Activated T-cell treated with anti-CD3 and anti-CD28 coated beads for 24 hours (primary cell): ENCODE data around the gene C1QTNF1.

Experiments
- DNase-seq: peaks from one replicate; pipeline ENCODE4 v3.0.0-alpha.2; 2020; ENCODE audit warnings: low read depth

The C1QTNF1 gene, protein sequence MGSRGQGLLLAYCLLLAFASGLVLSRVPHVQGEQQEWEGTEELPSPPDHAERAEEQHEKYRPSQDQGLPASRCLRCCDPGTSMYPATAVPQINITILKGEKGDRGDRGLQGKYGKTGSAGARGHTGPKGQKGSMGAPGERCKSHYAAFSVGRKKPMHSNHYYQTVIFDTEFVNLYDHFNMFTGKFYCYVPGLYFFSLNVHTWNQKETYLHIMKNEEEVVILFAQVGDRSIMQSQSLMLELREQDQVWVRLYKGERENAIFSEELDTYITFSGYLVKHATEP

DNA sequence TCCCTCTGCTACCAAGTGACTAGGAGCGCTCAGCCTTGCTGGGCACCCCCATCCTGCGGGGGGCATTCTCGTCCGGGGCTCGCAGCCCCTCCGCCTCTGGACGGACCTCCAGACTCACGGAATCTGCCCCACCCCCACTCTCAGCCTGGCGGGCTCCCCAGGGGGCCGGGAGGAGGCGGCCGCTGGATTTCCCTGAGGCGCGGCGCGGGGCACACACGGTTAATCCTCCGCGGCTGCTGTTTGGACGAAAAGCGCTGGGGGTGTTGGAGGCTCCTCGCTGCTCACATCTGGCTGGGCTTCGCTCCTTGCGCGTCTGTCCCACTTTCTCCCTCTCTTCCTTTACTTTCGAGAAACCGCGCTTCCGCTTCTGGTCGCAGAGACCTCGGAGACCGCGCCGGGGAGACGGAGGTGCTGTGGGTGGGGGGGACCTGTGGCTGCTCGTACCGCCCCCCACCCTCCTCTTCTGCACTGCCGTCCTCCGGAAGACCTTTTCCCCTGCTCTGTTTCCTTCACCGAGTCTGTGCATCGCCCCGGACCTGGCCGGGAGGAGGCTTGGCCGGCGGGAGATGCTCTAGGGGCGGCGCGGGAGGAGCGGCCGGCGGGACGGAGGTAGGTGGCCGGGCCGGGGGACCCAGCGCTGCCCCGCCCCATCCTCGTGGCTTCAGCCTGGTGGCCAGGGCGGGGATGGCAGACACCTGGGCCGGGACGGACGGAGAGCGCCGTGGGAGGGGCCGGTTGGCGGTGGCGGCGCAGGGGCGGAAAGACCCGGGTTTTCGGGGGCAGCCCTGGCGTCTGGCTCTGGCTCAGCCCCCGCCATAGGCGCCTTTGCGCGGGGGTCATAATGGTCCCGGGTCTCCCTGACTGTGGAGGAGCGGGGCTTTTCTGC, at the start of gene C1QTNF1:
Gene C1QTNF1 (plus strand): TSS at position 284 of the 886 bp plus-strand sequence. CDS start 19,800 bp downstream, outside the sequence.
- no peak for DNase-seq

DNA sequence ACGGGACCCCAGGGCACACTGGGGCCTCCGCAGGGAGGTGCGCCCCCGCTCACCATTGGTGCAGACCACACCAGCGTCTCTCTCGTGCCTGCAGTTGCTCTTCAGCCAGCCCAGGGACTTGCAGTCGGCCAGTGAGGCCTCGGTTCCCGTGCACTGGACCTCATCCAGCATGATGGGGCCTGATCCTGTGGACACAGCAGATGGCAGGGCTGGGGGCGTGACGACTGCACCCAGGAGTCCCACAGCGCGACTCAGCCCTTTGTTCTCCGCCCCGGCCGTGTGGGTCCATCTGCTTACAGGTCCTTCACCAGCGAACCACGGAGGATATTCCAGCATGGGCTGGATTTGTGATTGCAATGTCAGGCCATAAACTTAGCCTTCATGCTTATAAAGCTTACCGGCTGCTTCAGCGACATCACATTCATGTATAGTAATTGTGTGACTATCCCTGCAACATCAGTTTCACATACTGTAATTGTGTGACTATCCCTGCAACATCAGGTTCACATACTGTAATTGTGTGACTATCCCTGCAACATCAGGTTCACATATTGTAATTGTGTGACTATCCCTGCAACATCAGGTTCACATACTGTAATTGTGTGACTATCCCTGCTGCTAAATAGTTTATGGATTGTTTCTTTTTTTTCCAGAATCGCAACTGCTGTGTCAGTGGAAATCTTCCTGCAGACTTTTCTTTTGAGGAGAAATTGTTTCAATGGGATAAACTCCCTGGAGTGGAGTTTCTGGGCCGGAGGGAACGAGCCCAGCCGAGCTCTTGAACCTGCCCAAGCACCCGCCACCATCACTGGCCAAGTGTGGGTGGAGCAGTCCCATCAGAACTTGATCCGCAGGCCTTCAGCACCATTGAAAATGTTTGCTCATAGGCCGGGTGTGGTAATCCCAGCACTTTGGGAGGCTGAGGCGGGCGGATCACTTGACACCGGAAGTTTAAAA, 49.1 kb upstream of the C1QTNF1 start:
- DNase-seq = no peak

DNA sequence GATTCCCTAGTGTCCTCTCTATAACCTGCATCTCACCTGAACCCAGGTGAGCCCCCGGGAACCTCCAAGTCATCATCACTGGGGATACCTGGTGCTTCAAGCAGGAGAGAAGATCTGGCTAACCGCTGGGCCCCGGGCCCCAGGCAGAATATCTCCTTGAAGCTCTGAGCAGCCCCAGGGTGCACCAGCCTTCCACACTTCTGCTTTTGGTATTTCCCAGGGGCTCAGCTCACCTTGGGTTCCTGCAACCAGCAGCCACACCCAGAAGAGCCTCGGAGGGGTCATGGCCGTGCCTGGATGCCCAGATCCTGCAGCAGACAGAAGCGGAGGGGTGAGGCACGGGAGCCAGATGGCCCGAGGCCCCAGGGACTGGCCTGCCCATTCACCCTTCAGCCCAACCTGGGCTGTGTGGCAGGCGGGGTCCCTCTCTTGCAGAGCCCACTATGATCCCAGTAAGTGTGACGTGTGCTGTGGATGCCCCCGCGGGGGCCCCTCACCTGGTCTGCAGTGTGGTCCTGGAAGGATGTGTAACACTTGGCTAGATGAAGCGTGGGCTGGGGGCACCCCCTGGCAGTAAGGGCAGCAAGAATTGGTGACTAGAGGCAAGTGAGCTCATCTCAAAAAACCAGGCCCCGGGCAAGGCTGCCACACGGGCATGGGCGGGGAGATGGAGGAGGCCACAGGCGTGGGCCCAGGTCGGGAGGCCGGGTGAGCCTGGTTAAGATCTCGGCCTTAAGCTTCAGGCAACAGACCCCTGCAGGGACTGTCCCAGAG, 46.9 kb upstream of the C1QTNF1 start:
- DNase-seq = no peak

DNA sequence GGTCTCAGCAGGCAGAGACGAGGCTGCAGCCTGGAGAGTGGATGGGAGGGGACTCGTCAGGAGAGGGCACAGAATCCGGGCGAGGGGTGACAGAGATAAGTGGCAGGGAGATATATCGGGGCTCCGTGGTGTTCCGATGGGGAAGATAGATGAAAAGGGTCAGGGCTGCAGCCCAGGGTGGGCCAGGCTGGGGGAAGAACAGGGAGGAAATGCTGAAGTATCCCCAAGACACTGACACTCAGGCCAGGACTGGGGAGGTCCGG, 46.4 kb upstream of the C1QTNF1 start:
- no peak for DNase-seq

DNA sequence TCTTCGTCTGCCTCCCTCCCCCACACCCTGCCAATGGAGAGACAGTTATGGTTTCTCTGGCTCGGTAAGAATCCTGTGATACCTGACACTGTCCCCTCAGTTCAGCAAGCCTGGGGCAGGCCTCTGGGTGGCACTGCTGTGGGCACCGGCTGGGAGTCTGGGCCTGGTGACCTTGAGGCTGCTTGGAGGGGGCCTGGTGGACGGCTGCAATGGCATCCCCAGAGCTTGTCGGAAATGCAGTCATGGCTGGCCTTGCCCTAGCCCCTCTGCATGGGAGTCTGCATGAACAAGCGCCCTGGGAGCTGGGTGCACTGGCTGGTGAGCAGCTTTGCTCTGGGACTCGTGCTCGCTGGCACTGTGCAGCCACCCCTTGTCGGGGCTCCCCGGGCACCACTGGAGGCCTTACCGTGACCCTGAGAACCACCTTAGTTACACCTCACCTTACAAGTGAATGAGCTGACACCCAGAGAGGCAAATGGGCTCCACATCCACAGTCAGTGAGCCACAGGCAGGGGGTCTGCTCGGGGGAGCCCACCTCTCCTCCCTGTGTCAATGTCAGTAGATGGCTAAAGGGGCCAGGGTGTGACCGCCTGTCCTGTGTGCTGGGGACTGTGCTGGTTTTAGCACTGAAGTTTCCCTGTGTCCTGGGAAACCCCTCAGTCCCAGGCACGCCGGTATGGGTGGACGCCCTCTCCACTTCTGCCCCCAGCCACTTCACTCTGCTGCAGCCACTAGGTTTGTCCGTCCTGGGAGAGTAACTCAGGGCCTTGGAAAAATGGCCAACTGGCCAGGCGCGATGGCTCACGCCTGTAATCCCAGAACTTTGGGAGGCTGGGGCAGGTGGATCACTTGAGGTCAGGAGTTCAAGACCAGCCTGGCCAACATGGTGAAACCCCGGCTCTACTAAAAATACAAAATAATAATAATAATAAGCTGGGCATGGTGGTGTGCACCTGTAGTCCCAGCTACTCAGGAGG, 45.7 kb upstream of the C1QTNF1 start:
- no peak for DNase-seq

DNA sequence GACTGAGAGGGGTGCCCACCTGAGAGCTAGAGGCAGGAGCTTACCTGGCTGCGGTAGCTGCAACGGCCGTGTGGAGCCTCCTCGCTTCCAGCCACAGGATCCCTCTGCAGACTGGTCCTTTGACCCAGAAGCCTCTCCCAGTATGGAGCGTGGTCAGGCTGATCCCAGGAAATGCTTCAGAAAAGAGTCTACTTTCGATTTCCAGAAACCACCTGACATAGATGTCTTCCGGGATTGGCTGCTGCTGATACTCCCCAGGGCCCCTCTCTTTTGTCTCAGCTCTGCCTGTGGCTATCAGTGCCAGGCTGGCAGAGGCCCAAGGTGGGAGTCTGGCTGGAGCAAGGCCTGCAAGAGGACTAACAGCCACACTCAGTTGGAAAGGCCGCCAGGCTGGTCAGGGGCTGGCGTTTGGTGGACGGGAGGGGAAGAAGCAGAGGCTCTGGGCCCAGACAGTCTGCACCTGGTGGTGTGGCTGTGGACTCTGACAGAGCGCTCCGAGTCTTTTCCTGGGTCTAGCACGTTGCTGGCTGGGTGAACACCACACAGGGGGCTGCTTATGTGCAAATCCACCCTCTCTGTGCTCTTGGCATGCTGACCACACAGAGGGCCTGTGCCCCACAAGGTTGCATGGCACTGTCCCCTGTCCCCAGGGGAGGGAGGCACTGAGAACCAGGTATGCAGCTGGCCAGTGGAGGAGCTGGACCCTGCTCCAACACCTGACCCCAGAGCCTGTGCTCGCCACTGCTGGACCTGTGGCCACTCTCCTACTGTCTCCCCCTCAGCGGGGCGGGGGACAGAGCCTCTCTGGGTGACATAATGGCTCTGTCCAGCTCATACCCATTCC, 44.0 kb upstream of the C1QTNF1 start, which contains the start of gene LGALS3BP:
Gene LGALS3BP (minus strand): TSS at position 144 of the 844 bp plus-strand sequence. CDS start 2,732 bp downstream, outside the sequence.
- no peak for DNase-seq

DNA sequence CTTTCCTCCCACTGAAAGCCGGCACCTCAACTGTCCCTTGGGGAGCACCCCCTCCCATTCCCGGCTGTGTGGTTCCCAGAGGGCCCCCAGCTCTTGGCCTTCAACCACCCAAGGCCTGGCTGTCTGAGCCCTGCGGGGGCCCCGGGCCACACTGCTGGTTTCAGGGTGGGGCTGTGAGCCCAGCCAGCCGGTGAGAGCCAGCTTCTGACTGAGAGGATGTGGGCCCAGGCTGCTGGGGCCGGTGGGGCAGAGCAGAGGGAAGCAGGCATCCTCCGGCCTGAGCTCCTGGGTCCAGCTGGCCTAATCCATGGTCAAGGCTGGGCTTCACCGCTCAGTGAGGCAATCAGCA, 43.4 kb upstream of the C1QTNF1 start:
- DNase-seq = no peak

DNA sequence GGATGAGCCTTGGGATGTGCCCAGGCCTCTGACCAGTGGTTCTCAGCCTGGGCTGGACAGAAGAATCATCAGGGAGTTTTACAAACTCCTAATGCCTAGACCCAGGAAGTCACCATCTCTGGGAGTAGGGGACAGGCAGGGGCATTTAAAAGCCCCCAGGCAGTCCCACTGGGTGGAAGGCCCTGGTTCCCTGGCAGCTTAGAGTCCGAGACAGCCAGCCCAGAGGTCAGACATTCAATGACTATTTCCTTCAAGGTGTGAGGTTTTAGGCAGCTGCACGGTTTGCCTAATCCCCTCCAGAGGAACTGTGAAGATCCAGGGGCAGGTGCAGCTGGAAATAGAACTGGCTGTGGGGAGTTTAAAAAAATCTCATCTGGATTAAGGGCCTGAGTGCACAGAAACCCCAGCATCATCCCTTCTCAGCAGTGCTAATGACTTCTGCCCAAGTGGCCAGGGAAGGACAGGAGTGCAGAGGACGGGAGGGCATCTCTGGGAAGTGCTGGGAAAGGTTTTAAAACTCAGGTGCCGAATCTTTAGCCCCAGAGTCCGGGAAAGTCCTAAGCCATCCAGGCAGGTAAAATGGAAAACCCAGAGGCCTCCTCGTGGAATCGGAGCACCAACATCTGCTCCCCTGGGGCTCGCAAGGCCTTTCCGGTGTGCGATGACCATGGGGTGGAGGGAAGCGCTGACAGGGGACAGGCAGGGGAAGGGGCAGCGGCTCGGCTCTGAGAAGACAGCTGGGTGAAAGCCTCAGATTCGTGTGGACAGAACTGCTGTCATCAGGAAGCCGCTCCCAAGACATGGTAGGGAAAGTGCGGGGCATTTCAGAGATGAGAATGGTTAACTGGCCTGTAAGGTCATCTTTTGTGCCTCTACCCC, 42.7 kb upstream of the C1QTNF1 start:
- DNase-seq = no peak

DNA sequence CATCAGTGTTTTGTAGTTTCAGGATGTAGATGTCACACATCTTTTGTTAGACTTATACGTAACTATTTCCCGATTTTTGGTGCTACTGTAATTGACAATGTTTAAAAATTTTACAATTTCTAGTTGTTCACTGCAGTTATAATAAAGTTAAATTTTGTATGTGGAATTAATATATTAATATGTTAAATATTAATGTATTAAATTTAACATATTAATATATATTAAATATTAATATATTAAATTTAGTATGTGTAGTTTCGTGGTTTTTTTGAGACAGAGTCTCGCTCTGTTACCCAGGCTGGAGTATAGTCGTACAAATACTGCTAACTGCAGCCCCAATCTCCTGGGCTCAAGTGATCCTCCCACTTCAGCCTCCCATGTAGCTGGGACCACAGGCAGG, 38.6 kb upstream of the C1QTNF1 start:
- no peak for DNase-seq

DNA sequence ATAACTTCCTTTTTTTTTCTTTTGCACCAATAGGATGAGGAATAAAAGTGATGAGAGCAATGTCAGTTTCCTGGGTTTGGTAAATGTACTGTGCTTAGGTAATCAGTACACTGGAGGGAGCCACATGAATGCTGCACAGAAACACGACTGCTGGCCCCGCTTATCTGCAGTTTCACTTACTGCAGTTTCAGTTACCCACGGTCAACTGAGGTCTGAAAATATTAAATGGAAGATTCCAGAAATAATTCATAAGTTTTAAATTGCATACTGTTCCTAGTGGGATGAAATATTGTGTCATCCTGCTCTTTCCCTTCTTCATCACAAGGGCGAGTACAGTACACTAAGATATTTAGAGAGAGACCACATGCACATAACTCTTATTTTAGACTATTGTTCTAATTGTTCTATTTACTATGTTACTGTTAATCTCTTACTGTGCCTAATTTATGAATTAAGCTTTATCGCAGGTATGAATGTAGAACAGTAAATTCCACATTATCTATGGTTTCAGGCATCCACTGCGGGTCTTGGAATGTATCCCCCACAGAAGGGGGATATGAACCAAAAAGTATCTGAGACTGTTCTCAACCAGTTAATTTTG, 37.8 kb upstream of the C1QTNF1 start:
- no peak for DNase-seq

DNA sequence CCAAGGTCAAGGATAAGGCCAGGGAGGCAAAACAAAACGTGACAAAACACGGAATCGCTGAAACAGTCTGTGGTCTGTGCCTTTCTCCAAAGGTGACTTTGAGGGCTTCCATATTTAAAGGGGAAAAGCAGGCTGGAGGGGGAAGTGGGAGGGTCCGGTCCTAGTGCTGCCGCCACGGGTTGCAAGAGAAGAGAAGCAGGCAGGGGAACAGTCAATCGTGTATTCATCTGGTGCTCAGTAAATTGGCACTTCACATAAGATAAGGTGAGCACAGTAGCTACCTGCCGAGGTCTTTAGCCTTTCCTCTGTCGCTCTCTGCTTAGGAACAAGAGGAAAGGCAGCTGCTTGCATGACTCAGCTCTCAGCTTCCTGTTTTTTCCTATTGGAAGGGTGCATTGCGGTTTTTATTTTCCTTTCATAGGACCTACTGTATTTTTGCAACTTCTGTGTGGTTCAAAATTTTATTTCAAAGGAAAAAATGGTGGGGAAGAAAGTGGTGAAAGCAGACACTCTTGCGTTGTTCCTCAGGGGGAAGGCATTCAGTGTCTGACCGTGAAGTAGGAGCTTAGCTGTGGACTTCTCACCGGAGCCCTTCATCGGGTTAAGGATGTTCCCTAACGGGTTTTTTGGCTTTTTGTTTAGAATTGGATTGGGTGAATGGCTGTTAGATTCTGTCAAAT, 37.2 kb upstream of the C1QTNF1 start:
- no peak for DNase-seq

DNA sequence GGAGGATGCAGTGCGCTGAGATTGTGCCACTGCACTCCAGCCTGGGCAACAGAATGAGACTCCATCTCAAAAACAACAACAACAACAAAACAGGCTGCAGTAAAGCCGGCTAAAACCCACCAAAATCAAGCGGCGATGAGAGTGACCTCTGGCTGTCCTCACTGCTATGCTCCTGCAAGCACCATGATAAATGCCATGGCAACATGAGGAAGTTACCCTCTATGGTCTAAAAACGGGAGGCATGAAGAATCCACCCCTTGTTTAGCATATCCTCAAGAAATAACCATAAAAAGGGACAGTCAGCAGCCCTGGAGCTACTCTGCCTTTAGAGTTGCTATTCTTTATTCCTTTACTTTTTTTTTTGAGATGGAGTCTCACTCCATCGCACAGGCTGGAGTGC, 35.8 kb upstream of the C1QTNF1 start:
- no peak for DNase-seq

DNA sequence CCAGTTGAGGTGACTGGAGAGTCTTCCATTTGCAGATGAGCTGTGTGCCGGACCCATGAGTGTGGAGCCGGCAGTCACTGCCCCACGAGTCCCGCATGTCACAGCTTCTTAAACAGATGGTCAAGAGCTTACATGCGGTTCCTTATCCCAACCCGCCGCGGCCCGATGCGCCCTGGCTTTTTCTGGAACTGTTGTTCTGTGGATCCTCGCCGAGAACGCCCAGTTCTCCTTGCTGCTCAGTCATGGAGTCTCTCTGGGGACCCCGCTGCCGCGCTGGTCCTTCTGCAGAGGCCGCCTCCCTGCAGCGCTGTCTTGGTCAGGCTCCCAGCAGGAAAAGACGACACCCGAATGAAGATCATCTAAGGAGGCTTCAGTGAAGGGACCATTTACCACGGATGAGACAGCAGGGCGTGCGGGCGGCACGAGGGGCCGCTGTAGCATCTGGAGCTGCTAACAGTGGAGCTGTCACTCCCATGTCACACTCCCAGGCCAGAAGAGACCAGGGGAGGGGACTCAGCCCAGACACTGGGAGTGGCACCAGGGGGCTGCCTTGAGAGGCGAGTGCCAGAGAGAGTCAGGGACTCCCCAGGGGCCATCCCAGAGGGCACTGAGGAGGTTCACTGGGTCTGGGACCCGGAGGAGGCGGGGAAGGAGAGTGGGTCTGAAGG, 33.5 kb upstream of the C1QTNF1 start:
- DNase-seq = no peak

DNA sequence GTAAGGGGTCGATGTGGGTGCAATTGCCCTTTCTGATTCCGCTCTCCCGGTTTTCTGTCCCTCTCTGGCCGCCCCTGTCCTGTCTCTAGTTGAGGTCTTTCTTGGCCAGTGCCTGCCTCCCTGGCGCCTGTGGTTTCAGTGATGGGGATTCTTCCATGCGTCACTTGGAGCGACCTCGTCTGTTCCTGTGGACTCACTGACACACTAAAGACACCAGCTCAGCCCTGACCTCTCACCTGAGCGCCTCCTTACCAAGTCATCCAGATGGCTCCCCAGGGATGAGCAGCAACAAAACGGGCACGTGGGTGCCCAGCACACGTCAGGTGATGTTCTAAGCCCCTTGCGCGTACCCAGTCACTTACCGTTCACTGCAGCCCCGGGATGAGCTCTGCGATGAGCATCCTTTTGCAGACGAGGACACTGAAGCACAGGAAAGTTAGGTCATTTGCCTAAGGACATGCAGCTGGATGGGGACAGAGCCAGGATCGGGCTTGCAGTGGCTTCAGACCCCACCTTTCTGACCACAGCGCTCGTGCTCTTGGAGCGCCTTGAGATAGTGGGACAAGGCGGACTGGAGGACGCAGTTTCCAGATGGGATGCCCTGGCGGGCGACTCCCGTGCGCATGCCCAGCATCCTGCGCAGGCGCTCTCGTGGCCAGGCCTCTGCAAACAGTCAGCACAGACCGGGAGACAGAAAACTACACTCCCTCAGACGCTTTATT, 32.8 kb upstream of the C1QTNF1 start:
- no peak for DNase-seq

DNA sequence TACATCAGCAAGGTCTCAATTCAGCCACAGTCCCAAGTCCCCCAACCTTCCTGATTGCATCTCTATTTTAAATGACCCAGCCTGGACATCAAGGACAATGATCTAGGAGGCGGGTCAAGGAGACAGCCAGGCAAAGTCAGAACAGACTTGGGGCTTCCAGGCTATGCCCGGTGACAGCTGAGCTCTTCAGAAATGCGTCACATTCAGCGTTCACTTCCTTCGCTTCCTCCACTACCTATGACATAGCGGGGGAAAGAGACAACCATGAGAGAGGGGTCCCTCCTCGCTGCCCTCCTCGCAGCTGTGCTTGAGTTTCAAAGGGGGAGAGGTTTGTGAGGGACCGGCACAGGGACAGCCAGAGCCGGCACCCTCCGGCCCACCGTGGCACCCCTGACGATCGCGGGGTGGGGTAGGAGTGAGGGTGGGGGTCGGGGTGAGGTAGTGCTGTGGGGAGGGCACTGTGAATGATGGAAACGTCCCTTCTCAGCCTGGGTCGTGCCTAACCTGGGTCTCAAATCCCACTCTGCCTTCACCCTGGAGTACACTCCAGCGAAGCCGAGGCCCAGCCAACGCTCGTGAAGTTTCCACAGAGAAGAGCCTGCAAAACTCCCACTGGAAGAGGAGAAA, 31.9 kb upstream of the C1QTNF1 start:
- no peak for DNase-seq
